HG03432 (cell line): Measurements from ENCODE around the gene HEMK1.

Experiments
- ATAC-seq: cut with Tn5 transposase; IDR thresholded peaks from one replicate; pipeline ENCODE4 v1.9.1; 2021; ENCODE audit warnings: mild to moderate bottlenecking, moderate library complexity; ENCODE audit not compliant: unreplicated experiment

The HEMK1 gene

DNA sequence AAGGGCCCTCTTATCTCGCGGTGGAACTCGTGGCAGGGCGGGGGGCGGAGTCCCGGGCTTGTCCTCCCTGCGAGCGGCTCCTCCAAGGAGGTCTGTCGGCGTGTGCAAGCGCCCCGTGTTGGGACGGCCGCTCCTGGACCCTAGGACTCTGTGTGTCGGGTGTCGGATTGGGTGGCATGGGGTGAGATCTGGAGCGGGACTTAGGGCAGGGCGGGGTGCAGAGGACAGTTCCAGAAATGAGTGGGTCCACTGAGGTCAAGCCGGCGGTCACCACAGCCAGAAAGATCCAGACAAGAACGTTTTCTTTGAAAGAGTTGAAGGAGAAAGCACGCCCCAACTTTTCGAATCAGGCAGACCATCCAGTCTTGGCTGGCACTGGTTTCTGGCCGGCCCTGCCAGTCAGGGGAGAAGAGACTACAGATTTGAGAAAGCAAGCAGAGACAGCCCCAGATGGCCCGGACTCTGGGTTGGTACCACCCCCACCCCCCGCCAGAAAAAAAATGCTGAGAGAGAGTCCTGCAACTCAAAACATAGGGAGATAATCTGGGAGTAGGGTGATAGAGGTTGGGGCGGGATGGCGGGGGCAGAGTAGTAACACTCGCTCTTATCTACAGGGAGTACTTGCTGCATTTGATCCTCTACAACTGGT is 43.0 kb downstream of the HEMK1 start:
- peak; percentile 6 for ATAC-seq

DNA sequence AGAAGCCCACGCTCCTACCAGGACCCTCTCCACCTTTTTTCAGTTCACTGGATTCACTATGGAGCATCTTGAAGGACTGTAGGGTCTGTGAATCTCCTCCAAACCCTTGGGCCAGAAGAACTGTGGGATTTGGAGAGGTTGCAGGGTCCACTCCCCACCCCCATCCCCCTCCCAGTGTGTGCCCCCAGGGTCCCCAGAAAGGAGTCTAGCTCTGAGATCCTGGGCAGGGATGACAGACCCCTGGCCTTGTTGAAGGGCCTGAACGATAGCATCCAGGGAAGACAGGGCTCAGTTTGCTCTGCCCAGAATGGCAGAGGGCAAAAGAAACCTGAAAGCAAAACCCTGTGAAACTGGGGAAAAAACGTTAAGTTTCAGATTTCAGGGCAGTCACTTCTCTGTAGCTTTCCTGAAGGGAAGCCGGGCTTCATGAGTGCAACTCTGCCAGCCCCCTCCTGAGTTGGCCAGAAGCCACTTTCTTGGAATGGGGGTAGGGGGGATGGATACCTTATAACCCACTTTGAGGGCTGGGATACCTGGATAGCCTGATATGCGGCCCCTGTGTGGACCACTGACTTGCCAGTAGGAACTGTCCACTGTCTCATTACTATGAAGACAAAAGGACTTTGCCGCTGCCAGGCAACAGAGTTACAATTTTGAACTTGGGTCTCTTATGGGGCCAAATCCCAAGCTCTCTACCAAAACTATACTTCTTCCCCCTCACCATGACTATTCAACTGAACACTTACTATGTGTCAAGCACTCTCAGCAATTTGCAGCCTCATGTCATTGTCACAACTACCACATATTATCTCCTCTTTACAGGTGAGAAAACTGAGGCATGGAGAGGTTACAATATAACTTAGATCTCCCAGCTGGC is 43.9 kb downstream of the HEMK1 start:
- no peak for ATAC-seq

DNA sequence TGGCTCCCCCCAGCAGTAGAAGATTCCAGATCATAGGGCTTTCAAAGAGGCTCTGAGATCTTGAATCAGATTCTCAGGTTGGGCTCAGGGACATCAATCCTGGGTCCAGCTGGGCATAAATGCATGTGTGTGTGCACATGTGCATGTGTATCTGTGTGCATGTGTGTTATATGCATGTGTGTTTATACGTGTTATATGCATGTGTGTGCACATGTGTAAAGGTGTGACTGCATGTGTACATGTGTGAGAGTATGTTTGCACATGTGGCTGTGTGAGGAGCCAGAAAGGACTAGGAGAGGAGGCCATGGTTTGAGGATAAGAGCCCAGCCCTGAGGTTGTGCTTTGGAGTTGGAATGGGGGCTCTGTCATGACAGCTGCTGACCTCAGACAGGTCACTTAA is 45.9 kb downstream of the HEMK1 start:
- no peak for ATAC-seq

DNA sequence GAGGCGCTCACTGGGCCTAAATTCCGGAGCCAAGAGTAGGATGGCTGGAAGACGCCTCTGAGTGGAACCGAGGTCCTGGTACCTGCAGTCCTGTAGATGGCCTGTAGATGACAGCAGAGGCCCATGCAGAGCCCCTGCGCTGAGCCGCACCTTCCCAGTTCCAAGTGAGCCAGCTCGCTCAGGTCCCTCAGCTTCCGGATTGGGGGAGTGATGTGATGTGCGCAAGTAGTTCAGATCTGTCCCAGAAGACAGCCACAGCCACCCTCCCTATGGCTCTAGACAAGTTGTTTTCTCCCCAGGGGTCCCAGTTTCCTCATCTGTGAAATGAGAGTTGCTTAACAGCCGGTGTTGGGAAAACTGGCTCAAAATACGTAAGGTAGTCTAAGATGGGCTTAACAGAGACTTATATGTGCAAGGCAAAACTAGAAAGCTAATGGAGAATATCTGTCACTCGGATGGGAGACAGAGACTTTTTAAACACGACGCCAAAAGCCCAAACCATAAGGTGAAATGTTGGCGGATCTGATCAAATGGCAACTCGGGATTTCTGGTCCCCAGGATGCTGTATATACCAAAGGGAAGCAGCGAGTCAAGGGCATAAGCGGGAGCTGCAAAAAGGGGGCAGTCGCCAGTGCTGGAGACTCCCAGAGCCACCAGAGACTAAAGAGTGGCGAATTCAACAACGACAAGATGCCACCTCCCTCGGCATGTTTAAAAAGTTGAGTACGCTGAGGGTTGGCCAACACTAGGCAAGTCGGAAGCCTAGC is 46.9 kb downstream of the HEMK1 start:
- peak; percentile 30 for ATAC-seq

DNA sequence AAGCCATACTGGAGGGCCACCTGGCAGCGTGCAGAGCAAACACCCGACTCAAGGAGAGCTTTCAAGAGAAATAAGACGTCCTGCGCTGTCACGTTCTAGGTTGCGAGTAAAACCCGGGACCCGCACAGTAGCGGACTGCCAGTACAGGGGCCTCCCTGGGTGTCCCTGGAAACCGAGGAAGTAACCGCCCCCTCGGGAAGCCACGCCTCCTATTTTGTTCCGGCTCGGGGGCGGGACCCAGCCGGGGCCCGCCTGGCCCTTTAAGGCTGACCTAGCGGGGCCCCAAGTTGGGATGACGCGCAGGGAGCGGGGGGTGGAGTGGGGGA is 47.4 kb downstream of the HEMK1 start:
- peak; percentile 70 for ATAC-seq

DNA sequence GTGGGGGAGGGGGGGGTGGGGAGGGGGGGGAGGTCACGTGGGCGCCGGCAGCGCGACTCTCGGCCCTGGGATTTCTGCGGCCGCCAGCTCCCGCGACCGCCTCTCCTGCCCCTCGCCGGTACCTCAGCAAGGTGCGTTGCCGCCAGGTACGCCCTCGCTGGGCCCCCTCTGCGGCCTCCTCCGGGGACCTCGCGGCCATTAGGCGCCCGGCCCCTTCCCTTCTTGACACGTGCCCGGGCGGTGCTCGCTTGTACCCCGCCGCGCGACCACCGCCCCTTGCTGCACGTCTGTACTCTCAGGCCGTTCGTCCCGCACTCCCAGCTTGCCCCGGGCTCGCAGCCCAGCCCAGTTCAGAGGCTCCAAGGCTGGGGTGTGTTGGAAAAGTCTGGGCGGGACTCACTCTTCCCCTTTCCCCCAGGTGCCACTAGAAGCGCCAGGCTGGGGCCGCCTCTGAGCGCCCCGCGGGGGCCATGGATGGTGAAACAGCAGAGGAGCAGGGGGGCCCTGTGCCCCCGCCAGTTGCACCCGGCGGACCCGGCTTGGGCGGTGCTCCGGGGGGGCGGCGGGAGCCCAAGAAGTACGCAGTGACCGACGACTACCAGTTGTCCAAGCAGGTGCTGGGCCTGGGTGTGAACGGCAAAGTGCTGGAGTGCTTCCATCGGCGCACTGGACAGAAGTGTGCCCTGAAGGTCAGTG is 47.9 kb downstream of the HEMK1 start, which contains the start of gene MAPKAPK3:
MAPKAPK3 (plus strand) TSS at position 56 of the 696 bp plus-strand sequence; CDS start at position 471, 415 bp downstream.
- peak; percentile 23 for ATAC-seq

DNA sequence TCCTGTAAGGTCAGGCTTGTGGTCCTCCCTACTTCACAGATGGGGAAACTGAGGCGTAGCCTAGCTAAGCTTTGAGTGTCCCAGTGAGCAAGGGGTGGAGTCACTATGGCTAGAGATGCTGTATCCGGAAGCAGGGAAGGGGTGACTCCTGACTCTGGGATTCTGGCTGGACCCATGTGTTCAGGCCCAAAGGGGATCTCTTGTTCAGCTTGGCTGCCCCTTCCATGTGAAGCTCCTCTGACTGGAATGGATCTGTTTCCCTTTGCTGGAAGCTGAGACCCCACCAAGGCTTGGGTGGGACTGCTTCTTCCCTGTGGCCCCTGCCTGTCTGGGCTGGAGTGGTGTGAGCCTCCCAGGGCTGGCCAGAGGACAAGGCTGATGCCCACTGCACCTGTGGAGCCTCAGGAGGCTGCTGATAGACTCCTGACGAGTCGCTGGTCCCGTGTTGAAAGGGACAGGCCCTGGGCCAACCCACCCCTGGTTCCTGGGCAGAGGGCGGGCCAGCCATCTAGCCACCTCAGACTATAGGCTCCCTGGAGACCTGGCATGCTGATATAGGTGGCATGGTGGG is 48.7 kb downstream of the HEMK1 start:
- no peak for ATAC-seq

DNA sequence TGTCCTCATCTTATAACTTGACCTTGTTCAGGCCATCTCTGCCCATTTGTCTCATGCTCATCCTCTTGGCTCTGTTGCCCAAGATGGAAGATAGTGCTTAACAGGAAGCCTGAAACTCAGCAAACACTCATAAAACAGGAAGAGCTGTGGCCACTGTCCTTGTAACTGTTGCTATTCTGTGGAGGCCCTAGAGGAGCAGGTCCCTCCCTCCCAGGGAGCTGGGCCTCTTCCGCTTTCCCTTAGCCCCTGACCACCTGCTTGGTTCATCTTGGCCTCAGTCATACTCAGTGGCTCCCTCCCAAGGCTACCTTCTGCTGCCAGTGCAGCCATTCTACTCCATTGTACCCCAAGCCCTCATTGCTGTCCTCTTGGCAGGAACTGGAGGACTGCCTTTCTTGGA is 51.1 kb downstream of the HEMK1 start:
- no peak for ATAC-seq

DNA sequence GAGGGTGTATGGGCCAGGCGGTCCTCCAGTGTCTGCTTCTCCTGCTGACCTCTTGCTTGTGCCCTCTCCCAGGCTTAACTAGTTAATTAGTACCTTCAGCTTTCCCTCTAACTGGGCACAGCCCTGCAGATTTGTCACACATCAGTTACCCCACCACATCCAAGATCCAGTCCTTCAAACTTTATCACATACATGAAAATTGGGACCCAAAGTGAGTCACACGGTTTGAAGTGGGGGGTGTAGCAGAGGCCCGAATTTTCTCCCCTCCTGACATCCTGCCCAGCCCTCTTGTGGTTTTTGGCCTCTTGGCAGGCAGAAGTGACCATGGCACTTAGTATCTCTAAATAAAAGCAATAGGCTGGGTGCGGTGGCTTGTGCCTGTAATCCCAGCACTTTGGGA is 51.5 kb downstream of the HEMK1 start:
- no peak for ATAC-seq

DNA sequence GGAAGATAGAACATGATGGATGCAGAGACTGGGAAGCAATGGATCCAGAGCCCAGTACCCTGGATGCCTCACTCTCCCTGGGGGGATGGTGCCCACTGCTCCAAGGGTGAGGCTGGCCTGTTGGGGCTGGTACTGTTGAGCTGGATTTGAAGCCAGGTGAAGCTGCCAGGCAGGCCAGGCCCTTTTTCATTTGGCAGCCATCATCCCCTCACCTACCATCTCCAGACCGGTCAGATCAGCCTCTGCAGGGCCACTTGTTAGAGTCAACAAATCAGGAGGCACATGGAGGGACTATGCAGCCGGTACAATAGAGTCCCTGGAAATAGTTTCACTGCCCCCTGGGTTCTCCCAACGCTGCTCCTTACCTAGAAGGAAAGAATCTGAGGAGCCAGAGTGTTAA is 53.6 kb downstream of the HEMK1 start:
- ATAC-seq = no peak

DNA sequence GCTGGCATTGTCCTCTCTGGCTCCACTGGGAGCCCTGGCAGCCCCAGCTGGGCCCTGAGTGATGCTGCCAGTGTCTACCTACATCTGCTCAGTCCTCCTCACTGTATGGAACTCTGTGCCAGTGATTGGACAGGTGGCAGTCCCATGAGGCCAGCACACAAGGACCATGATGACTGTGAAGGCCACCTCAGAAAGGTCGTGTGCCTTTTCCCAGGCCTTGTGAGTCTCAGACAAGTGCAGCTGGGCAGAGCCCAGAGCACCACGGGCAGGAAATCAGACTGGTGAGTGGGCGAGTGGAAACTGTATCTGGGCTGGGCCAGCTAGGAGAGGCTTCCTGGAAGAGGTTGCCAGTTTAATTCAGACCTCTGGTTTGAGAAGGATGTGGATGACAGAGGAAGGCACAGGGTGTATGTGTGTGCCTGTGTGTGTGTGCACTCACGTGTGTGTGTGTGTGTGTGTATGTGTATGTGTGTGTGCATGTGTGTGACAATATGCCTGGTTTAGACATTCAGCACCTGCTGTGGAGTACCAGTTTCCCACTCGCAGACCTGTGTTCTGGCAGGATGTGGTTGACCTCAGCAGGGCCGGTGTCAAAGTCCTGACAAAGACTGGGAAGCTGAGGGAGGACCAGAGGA is 54.6 kb downstream of the HEMK1 start:
- ATAC-seq = peak; percentile 54

DNA sequence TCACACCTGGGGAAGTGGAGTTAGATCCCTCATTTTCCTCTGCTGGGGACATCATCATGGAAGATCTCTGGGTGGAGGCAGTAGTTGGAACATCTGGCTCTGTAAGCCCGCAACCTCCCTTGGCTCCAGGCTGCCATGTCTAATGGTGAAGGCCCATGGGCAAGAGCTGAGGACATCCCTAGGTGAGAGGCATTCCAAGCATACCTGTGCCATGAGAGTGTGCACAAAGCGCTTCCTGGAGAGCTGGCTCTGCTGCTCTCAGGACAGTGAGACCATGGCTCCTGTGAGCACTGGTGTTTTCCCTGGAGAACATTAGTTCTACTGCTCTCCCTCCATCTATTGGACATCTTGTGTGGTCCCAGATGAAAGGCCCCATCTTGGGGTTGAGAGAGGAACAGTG is 55.3 kb downstream of the HEMK1 start:
- ATAC-seq = no peak

DNA sequence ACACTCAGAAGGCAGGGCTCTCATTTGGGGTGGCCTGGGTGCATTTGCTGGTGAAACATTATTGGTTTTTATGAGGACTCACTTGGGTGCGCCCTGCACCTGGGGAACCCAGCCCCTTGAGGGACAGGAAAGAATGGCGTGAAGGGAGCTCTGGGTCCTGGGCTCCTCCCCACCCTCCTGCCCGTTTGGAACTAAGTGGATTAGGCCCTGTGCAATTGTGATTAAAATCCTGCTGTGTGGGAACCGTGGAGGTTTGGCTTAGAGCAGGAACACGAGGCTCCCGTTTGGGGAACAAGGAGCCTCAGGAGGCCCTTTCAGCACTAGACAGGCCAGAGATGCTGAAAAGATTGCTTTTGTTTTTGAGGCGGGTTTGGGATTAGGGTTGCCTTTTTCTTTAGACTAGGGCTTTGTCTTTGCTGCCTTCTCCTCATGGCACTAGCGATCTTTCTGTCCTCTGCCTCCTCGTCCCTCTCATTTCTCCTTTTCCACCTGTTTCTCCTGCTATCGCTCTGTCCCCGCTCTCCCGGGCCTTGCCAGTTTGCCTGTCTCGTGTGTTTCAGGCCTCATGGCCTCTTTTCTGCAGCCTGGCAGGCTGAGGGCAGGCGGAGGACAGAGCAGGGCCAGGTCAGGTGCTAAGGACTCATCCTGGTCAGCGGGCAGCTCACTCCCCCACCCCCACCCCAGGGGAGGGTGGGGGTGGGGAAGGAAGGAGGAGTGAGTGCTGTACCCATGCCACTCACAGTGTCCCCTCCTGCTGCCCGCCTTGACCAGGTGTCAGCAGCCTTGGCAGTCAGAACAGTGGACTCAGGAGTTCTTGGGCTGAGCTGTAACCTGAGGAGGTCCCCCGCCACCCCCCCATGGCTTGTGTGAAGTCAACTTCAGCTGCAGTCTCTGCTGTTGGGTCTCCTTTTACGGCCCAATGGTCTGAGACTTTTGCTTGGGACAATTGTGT is 56.2 kb downstream of the HEMK1 start:
- ATAC-seq = no peak

DNA sequence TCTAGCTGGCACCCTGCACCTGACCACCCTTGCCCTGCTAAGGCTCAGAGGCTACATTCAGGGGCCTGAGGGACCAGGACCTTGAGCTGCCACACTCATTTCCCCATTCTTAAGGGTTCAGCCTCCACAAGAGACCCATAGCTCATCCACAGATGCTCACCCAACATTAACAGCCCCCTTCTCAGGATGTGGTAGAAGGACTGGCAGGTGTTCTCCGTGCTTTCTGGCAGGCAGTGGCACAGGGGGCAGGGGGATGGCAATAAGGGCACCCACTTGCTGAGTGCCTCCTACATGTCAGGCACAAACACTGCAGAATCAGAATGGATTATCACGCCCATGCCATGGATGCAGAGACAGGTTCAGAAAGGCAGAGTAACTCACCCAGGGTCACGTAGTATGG is 57.1 kb downstream of the HEMK1 start:
- ATAC-seq = no peak

DNA sequence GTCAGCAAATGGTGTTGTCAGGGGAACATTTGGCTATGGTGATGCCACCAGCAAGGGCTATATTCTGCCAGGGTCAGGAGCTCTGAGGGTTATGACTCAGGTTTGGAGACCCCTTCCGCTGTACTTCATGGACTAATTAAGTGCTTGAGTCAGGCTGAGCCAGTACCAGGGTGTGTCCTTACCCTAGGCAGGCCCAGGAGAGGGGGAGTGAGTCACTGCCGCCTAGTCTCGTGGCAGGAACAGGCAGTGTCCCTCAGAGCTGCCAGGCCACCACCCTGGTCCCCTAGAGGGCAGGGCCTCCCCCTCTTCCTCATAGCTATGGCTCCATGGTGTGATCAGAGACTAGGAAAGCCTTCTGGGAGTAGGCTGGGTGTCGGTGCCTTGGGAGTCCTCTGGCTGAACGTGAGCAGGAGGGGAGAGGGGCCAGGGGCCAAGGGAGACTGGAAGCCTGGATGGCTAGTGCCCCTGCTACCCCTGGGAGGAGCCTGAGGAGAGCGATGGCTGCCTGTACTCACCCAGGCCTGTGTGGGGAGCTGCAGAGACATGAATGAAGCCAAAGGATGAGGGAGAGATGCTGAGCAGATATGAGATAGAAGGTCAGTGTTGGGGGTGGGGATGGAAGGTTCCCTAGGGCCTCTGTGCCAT is 58.2 kb downstream of the HEMK1 start:
- ATAC-seq = no peak

DNA sequence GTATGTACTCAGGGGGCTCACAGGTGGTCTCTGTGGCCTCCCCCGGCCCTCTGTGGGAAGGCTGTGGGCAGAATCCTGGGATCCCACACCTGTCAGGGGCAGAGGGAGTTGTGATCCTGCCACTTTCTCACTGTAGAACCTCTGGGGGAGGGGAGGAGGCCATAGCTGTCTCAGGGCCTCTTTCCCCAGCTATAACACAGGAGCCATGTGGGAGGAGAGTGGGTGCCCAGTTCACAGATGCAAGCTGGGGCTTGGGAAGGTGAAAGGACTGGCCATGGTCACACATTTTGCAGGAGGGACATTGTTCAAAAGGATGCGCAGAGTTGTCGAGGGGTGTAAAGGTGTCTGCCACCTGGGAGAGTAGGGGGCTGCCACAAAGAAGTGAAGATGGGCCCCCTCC is 59.3 kb downstream of the HEMK1 start:
- ATAC-seq = no peak

DNA sequence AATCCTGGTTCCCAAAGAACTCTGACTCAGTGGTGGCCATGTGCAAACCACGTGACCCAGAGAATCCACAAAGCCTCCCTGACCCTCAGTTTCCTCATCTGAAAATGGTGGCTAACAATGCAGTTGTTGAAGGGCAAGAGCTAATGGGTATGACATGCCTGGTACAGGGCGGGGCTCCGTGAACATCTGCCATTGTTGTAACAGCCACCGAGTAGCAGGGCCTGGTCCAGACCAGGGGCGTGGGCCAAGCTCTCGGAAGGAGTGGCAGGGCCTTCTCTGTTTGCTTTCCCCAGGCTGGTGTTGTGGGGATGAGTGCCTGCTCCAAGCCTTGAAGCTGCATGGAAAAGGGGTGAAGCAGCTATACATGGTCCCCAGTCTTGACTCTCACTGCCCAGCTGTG is 61.1 kb downstream of the HEMK1 start:
- ATAC-seq = no peak

DNA sequence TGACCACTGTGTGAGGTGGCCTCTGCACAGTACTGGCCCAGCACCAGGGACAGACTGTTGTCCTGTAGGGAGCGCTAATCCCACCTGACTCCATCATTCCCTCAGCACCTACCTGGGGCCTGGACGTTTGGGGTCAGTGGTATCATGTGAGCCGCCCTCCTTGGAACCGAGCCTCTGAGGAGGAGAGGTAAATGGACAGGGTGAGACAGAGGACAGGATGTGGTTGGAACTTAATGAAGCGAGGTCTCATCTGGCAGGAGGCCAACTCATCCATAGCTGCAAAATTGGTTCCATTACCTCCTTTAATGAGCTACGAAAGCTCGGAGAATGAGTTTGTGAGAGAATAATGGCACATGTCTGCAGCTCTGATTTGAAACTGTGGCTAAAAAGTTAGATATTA is 61.6 kb downstream of the HEMK1 start:
- no peak for ATAC-seq

DNA sequence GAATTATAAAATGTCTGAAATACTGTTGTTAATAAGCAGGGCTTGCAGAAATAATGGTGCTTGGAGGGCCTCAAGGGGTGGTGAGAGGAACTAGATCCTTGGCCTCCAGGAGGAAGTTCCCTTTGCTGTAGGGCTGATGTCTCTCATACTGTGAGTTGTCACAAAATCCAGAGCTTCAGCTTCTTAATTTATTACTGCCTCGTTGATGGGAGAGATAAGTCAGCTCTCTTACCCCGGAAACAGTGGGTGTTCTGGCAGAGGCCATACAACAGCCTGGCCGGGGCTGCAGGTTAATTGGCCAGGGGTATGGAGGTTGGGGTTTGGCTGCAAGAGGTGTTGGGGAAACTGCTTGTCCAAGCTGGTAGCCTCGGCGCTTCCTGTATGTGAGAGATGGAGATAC is 63.1 kb downstream of the HEMK1 start:
- ATAC-seq = no peak
